ENCODE results near the gene NCOA5.

GRCh38 chr20:46043556-46043955 lies 46.2 kb downstream of the NCOA5 start:
- TF ChIP-seq, protein P1, sequence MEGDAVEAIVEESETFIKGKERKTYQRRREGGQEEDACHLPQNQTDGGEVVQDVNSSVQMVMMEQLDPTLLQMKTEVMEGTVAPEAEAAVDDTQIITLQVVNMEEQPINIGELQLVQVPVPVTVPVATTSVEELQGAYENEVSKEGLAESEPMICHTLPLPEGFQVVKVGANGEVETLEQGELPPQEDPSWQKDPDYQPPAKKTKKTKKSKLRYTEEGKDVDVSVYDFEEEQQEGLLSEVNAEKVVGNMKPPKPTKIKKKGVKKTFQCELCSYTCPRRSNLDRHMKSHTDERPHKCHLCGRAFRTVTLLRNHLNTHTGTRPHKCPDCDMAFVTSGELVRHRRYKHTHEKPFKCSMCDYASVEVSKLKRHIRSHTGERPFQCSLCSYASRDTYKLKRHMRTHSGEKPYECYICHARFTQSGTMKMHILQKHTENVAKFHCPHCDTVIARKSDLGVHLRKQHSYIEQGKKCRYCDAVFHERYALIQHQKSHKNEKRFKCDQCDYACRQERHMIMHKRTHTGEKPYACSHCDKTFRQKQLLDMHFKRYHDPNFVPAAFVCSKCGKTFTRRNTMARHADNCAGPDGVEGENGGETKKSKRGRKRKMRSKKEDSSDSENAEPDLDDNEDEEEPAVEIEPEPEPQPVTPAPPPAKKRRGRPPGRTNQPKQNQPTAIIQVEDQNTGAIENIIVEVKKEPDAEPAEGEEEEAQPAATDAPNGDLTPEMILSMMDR (IDR thresholded peaks at IDR 0.05 in 4 of 5, conservative IDR thresholded peaks at IDR 0.05 in 1 of 5): no peak
- TF ChIP-seq POLR2A (IDR thresholded peaks at IDR 0.05): no peak
